ENCODE measurements around the gene HECW1. TPM values are rescaled to one million over a fixed set of nuclear protein-coding genes. Genes with fewer than 3 reads are reported as not detected.

Gene HECW1
- total and polyA plus RNA-seq, 2 of the 13 experiments (the other 11 are each of a cell fraction or from before 2014, with no cell fraction given), result not detected

DNA sequence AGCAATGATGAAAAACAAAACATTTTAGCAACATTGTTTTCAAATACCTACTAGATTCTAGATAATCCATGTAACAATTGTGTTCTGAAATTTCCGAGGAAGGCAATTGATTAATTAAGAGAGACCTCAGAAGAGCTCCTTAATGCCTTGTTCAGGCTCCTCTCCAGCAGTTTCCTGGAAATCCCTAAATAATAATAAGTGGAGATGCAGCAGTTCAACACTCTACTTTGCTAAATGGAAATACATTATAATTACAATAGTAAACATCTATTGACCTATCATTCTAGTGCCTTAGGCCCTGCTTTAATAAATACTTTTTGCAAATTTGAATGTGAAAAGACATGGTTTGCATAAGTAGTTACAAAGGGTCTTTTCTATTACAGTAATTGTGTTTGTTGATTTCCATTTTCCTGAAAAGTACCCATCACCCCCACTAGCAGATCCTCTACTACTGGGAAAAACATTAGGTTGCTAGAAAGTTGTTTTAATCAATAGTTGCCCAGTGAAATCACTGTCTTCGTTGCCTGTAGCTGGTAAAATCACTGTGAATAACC, 283.8 kb downstream of the HECW1 start:
- no peaks in the 10 kb centered on the region for H3K36me3 ChIP-seq (replicated peaks in 1 of 2; ENCODE audit: control insufficient read depth in 1 of 2, insufficient read depth in 2 of 2, low read length in 2 of 2)
- no peaks in the 10 kb centered on the region for H3K9me3 ChIP-seq (ENCODE audit: low read length)
- no peaks in the 10 kb centered on the region for H3K79me2 ChIP-seq (ENCODE audit: insufficient read depth, low read length)
- H3K27me3 ChIP-seq (ENCODE audit: control insufficient read depth in 1 of 2, insufficient read depth in 2 of 2, low read length in 2 of 2), result no peaks in the 10 kb centered on the region; a peak in 1 of 5 replicates
- no peak overlapping the region for H2AFZ ChIP-seq (ENCODE audit: low read length)
- intact Hi-C loops (cut with micrococcal nuclease; ENCODE audit: unreplicated experiment) (no loop called here), in situ Hi-C loops (cut with HindIII; ENCODE audit: extremely low pct_ligation_motif_present, low pct_unique_long_range_greater_than_20kb) (no loop called here)
- no peak for ATAC-seq
- no peaks in the 10 kb centered on the region for H4K20me1 ChIP-seq (ENCODE audit: insufficient read depth, low read length)
- H3K4me2 ChIP-seq (ENCODE audit: low read depth, low read length), result no peak overlapping the region
- BruUV-seq (replicated peaks), result no TSS peak
- no peak overlapping the region for H3K27ac ChIP-seq (ENCODE audit: extremely low read length, insufficient read depth, low read length)
- CTCF ChIA-PET (ENCODE audit: low intra/inter-chr PET ratio, low total read pairs), result no interaction called here
- POLR2A ChIA-PET, result no interaction called here
- H3K4me3 ChIP-seq (replicated peaks in 1 of 3; ENCODE audit: insufficient read depth in 1 of 3, low read depth in 2 of 3, low read length in 3 of 3), result no peak overlapping the region
- TF ChIP-seq, protein P1, sequence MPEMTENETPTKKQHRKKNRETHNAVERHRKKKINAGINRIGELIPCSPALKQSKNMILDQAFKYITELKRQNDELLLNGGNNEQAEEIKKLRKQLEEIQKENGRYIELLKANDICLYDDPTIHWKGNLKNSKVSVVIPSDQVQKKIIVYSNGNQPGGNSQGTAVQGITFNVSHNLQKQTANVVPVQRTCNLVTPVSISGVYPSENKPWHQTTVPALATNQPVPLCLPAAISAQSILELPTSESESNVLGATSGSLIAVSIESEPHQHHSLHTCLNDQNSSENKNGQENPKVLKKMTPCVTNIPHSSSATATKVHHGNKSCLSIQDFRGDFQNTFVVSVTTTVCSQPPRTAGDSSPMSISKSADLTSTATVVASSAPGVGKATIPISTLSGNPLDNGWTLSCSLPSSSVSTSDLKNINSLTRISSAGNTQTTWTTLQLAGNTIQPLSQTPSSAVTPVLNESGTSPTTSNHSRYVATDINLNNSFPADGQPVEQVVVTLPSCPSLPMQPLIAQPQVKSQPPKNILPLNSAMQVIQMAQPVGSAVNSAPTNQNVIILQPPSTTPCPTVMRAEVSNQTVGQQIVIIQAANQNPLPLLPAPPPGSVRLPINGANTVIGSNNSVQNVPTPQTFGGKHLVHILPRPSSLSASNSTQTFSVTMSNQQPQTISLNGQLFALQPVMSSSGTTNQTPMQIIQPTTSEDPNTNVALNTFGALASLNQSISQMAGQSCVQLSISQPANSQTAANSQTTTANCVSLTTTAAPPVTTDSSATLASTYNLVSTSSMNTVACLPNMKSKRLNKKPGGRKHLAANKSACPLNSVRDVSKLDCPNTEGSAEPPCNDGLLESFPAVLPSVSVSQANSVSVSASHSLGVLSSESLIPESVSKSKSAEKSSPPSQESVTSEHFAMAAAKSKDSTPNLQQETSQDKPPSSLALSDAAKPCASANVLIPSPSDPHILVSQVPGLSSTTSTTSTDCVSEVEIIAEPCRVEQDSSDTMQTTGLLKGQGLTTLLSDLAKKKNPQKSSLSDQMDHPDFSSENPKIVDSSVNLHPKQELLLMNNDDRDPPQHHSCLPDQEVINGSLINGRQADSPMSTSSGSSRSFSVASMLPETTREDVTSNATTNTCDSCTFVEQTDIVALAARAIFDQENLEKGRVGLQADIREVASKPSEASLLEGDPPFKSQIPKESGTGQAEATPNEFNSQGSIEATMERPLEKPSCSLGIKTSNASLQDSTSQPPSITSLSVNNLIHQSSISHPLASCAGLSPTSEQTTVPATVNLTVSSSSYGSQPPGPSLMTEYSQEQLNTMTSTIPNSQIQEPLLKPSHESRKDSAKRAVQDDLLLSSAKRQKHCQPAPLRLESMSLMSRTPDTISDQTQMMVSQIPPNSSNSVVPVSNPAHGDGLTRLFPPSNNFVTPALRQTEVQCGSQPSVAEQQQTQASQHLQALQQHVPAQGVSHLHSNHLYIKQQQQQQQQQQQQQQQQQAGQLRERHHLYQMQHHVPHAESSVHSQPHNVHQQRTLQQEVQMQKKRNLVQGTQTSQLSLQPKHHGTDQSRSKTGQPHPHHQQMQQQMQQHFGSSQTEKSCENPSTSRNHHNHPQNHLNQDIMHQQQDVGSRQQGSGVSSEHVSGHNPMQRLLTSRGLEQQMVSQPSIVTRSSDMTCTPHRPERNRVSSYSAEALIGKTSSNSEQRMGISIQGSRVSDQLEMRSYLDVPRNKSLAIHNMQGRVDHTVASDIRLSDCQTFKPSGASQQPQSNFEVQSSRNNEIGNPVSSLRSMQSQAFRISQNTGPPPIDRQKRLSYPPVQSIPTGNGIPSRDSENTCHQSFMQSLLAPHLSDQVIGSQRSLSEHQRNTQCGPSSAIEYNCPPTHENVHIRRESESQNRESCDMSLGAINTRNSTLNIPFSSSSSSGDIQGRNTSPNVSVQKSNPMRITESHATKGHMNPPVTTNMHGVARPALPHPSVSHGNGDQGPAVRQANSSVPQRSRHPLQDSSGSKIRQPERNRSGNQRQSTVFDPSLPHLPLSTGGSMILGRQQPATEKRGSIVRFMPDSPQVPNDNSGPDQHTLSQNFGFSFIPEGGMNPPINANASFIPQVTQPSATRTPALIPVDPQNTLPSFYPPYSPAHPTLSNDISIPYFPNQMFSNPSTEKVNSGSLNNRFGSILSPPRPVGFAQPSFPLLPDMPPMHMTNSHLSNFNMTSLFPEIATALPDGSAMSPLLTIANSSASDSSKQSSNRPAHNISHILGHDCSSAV (CRISPR knock-in tag; IDR thresholded peaks at IDR 0.05; ENCODE audit: borderline replicate concordance), result no peak
- TF ChIP-seq MATR3 (CRISPR knock-in tag; IDR thresholded peaks at IDR 0.05), result no peak
- TF ChIP-seq, protein P2, sequence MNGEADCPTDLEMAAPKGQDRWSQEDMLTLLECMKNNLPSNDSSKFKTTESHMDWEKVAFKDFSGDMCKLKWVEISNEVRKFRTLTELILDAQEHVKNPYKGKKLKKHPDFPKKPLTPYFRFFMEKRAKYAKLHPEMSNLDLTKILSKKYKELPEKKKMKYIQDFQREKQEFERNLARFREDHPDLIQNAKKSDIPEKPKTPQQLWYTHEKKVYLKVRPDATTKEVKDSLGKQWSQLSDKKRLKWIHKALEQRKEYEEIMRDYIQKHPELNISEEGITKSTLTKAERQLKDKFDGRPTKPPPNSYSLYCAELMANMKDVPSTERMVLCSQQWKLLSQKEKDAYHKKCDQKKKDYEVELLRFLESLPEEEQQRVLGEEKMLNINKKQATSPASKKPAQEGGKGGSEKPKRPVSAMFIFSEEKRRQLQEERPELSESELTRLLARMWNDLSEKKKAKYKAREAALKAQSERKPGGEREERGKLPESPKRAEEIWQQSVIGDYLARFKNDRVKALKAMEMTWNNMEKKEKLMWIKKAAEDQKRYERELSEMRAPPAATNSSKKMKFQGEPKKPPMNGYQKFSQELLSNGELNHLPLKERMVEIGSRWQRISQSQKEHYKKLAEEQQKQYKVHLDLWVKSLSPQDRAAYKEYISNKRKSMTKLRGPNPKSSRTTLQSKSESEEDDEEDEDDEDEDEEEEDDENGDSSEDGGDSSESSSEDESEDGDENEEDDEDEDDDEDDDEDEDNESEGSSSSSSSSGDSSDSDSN (CRISPR knock-in tag; IDR thresholded peaks at IDR 0.05), result no peak
- no peak for TF ChIP-seq HOXA9 (CRISPR knock-in tag; IDR thresholded peaks at IDR 0.05; ENCODE audit: borderline replicate concordance)
- TF ChIP-seq, protein P3, sequence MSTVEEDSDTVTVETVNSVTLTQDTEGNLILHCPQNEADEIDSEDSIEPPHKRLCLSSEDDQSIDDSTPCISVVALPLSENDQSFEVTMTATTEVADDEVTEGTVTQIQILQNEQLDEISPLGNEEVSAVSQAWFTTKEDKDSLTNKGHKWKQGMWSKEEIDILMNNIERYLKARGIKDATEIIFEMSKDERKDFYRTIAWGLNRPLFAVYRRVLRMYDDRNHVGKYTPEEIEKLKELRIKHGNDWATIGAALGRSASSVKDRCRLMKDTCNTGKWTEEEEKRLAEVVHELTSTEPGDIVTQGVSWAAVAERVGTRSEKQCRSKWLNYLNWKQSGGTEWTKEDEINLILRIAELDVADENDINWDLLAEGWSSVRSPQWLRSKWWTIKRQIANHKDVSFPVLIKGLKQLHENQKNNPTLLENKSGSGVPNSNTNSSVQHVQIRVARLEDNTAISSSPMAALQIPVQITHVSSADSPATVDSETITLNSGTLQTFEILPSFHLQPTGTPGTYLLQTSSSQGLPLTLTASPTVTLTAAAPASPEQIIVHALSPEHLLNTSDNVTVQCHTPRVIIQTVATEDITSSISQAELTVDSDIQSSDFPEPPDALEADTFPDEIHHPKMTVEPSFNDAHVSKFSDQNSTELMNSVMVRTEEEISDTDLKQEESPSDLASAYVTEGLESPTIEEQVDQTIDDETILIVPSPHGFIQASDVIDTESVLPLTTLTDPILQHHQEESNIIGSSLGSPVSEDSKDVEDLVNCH (CRISPR knock-in tag; IDR thresholded peaks at IDR 0.05), result no peak
- no peak overlapping the region for H3K9ac ChIP-seq (ENCODE audit: insufficient read depth, low read depth, low read length)
- DNase-seq (ENCODE audit: low spot score), result no peak
- H3K4me1 ChIP-seq (ENCODE audit: insufficient read depth, low read length), result peaks cover 10% of the 10 kb centered on the region
- WGBS (ENCODE audit: low lambda C conversion rate), result 6% methylated on average over 2 of the region's 2 CpGs
- FAIRE-seq, result no peak

Data from HepG2 (cell line).